ENCODE results near the gene C1QTNF8.

DNA sequence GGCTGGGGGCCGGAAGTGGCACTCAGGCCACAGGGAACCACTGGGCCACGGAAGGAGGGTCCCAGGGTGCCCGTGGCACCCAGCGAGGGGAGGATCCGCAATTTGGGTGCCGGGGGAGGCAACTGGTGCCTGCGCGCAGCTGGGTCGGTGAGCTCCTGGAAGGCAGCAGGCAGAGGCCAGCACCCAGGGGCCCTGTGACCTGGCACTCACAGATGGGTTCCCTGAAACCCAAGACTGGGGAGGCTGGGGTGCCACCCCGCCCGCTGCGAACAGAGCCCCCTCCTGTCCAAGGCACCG, 22.8 kb downstream of the C1QTNF8 start:
- TF ChIP-seq, protein P1, sequence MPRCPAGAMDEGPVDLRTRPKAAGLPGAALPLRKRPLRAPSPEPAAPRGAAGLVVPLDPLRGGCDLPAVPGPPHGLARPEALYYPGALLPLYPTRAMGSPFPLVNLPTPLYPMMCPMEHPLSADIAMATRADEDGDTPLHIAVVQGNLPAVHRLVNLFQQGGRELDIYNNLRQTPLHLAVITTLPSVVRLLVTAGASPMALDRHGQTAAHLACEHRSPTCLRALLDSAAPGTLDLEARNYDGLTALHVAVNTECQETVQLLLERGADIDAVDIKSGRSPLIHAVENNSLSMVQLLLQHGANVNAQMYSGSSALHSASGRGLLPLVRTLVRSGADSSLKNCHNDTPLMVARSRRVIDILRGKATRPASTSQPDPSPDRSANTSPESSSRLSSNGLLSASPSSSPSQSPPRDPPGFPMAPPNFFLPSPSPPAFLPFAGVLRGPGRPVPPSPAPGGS (IDR thresholded peaks at IDR 0.05), result no peak
- no peak for TF ChIP-seq POLR2AphosphoS2 (conservative IDR thresholded peaks at IDR 0.05; ENCODE audit: low read length)
- no peak for TF ChIP-seq ESRRA (IDR thresholded peaks at IDR 0.05; ENCODE audit: borderline replicate concordance, low read length)
- TF ChIP-seq, protein P2, sequence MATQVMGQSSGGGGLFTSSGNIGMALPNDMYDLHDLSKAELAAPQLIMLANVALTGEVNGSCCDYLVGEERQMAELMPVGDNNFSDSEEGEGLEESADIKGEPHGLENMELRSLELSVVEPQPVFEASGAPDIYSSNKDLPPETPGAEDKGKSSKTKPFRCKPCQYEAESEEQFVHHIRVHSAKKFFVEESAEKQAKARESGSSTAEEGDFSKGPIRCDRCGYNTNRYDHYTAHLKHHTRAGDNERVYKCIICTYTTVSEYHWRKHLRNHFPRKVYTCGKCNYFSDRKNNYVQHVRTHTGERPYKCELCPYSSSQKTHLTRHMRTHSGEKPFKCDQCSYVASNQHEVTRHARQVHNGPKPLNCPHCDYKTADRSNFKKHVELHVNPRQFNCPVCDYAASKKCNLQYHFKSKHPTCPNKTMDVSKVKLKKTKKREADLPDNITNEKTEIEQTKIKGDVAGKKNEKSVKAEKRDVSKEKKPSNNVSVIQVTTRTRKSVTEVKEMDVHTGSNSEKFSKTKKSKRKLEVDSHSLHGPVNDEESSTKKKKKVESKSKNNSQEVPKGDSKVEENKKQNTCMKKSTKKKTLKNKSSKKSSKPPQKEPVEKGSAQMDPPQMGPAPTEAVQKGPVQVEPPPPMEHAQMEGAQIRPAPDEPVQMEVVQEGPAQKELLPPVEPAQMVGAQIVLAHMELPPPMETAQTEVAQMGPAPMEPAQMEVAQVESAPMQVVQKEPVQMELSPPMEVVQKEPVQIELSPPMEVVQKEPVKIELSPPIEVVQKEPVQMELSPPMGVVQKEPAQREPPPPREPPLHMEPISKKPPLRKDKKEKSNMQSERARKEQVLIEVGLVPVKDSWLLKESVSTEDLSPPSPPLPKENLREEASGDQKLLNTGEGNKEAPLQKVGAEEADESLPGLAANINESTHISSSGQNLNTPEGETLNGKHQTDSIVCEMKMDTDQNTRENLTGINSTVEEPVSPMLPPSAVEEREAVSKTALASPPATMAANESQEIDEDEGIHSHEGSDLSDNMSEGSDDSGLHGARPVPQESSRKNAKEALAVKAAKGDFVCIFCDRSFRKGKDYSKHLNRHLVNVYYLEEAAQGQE (IDR thresholded peaks at IDR 0.05), result no peak
- no peak for TF ChIP-seq TP53 (CRISPR knock-in tag; IDR thresholded peaks at IDR 0.05)
- TF ChIP-seq, protein P3, sequence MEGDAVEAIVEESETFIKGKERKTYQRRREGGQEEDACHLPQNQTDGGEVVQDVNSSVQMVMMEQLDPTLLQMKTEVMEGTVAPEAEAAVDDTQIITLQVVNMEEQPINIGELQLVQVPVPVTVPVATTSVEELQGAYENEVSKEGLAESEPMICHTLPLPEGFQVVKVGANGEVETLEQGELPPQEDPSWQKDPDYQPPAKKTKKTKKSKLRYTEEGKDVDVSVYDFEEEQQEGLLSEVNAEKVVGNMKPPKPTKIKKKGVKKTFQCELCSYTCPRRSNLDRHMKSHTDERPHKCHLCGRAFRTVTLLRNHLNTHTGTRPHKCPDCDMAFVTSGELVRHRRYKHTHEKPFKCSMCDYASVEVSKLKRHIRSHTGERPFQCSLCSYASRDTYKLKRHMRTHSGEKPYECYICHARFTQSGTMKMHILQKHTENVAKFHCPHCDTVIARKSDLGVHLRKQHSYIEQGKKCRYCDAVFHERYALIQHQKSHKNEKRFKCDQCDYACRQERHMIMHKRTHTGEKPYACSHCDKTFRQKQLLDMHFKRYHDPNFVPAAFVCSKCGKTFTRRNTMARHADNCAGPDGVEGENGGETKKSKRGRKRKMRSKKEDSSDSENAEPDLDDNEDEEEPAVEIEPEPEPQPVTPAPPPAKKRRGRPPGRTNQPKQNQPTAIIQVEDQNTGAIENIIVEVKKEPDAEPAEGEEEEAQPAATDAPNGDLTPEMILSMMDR (IDR thresholded peaks at IDR 0.05), result no peak
- no peak for TF ChIP-seq SREBF2 (IDR thresholded peaks at IDR 0.05)
- no peak for TF ChIP-seq EP300 (IDR thresholded peaks at IDR 0.05)
- TF ChIP-seq SMC3 (IDR thresholded peaks at IDR 0.05), result no peak
- no peak for TF ChIP-seq BHLHE40 (IDR thresholded peaks at IDR 0.05; ENCODE audit: low read depth, low read length)

Data from A549 (cell line).